Retinal pigment epithelial cell (primary cell): ENCODE data around the gene GADD45B.
"Not testable (repeated sequence)": the region's sequence is repeated elsewhere in the genome, so short reads cannot be mapped to it uniquely, and the experiment has no call there.

ENCODE experiments used
- DNase-seq: peaks from one replicate; pipeline ENCODE4 v3.0.0-alpha.2; 2010; ENCODE audit warnings: low read depth
- H3K4me3 ChIP-seq: 2 replicates; pipeline ENCODE4 v1.5.1; 2011; ENCODE audit warnings: mild to moderate bottlenecking, low read length, control low read depth, moderate library complexity
- TF ChIP-seq, protein P1 (sequence below): conservative IDR thresholded peaks from 2 replicates; pipeline ENCODE4 v1.5.1; 2011; ENCODE audit warnings: low read depth, low read length, control low read depth, inconsistent platforms

Gene GADD45B

GRCh38 chr19:2511991-2512390, 36.1 kb downstream of the GADD45B start:
- no peak overlapping the region for H3K4me3 ChIP-seq
- DNase-seq, result no peak
- TF ChIP-seq, protein P1, sequence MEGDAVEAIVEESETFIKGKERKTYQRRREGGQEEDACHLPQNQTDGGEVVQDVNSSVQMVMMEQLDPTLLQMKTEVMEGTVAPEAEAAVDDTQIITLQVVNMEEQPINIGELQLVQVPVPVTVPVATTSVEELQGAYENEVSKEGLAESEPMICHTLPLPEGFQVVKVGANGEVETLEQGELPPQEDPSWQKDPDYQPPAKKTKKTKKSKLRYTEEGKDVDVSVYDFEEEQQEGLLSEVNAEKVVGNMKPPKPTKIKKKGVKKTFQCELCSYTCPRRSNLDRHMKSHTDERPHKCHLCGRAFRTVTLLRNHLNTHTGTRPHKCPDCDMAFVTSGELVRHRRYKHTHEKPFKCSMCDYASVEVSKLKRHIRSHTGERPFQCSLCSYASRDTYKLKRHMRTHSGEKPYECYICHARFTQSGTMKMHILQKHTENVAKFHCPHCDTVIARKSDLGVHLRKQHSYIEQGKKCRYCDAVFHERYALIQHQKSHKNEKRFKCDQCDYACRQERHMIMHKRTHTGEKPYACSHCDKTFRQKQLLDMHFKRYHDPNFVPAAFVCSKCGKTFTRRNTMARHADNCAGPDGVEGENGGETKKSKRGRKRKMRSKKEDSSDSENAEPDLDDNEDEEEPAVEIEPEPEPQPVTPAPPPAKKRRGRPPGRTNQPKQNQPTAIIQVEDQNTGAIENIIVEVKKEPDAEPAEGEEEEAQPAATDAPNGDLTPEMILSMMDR, result no peak

DNA sequence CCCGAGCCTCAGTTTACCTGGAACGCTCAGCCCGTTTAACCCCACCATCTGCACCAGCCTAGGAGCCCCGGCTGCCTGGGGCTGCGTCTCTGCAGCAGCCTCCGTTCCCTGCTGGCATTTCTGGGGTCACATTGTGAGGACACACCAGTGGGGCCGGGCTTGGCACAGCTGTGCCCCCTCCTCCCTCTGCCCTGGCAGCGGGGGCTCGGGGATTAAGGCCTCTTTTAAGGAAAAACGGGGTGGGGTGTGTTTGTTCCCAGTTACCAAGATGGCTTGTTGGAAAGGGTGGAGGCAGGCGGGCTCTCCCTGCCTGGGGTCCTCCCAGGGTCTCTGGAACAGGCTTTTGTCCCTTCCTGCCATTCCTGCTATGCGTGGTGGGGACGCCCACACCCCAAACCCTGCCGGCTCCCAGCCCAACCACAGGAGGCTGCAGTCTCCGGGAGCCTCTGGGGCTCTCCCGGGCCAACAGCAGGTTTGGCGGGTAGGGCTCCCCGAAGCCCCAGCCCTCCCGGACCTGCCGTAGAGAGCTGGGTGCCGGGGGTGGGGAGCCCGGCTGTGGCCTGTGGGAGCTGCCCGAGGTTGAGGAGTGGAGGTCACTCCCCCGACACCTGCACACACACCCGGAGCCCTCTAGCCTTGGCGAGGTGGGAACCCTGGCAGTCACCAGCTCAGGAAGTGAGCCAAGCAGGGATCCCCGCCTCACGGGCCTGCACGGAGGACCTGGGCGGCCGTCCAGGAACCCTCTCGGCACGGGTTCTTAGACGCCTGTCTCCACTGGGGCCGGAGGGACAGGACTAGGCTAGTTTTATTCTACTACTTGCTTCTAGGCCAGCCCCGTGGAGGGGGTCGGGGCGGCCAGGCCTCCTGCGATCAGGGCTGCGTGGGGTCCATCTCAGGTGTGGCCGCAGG, 36.9 kb downstream of the GADD45B start:
- TF ChIP-seq, protein P1, result no peak
- H3K4me3 ChIP-seq, result no peak overlapping the region
- DNase-seq, result no peak

- TF ChIP-seq, protein P1, result no peak
- no peak for DNase-seq
- no peak overlapping the region for H3K4me3 ChIP-seq
Measured at GRCh38 chr19:2514981-2515518, 39.1 kb downstream of the GADD45B start.

DNA sequence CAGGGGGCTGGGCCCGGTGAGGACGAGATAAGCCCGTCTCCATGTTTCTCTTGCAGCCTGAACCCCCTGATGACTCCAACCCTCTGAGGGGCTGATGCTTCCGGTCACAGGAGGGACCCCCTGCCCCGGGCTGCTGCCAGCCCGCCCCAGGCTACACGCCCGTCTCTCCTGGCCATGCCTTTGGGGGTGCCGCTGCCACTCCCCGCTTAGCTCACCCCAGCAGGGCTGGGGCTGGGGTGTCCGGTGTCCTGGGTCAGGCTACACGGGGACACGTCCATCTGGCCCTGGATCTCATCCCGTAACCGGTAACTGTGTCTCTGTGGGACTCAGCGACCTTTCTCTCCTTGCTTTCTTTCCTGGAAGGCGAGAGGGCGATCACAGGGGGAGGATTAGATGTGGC, 40.8 kb downstream of the GADD45B start:
- TF ChIP-seq, protein P1, result no peak
- no peak overlapping the region for H3K4me3 ChIP-seq
- DNase-seq, result no peak

DNA sequence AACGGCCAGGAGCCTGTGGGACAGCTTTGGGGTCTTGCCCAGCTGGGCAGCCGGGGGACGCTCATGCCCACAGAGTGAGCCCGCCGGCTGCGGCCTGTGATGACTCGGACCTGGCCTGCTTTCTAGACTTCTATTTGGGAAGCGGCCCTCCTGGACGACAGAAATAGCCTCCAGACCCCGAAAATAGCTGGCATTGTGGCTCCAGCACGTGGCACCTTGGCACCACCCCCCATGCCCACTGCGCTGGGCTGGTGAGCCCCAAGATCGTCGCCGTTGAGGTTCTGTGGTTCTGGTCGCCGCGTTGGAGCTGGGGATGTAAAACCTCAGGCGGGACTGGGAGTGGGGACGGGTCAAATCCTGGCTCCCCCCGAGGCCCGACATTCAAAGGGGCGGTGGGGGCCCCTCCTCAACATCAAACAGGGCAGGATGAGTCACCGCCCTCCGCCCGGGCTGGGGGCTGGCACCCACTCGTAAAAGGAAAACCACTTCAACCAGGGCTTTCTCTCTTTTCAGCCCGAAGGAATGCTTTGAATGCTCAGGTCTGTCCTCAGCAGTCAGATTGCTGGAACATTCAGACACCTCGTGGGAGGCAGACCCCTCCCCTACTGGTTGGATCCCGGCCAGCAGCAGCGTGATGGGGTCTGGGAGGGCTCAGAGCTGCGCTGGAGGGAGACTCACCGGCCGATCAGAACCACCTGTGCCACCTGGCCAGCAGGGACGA, 42.1 kb downstream of the GADD45B start:
- TF ChIP-seq, protein P1, result no peak
- no peak for DNase-seq
- no peak overlapping the region for H3K4me3 ChIP-seq

- not testable (repeated sequence) for H3K4me3 ChIP-seq, DNase-seq
Measured at GRCh38 chr19:2518856-2519255, 42.9 kb downstream of the GADD45B start.

DNA sequence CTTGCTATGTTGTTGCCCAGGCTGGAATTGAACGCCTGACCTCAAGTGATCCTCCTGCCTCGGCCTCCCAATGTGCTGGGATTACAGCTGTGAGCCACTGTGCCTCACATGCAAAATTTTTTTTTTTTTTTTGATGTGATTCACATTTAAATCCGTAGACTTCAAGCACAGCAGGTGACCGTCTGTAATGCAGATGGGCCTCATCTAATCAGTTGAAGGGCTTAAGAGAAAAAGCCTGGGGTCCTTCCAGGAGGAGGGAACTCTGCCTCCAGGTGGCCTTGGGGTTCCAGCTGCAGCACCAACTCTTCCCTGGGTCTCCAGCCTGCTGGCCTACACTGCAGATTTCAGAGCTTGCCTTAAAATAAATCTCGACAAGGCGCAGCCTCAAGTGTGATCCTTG, 43.6 kb downstream of the GADD45B start:
- TF ChIP-seq, protein P1, result no peak
- no peak overlapping the region for H3K4me3 ChIP-seq
- no peak for DNase-seq
